ENCODE measurements around the gene CTRL. TPM values are rescaled to one million over a fixed set of nuclear protein-coding genes. Genes with fewer than 3 reads are reported as not detected.

Gene CTRL
- 0.62 TPM in 1 of 2 replicates, not detected in the other for total RNA-seq

GRCh38 chr16:67931712-67932461 is at the start of gene CTRL:
Gene CTRL, minus strand, starts transcription at chr16:67931862. Its CDS starts 10 bp downstream, at chr16:67931852.

GRCh38 chr16:67979955-67980678 is 48.5 kb upstream of the CTRL start, which contains the start of gene DPEP3:
Gene DPEP3, minus strand, starts transcription at chr16:67980499. Its CDS starts 119 bp downstream, at chr16:67980380.

GRCh38 chr16:67968400-67969253 is 37.0 kb upstream of the CTRL start, which contains the start of gene SLC12A4:
Gene SLC12A4, minus strand, starts transcription at chr16:67968637. Its CDS starts 84 bp downstream, at chr16:67968553.

GRCh38 chr16:67943619-67944504 is 12.2 kb upstream of the CTRL start, which contains the start of gene LCAT:
Gene LCAT, minus strand, starts transcription at chr16:67944120. Its CDS starts 19 bp downstream, at chr16:67944101.

GRCh38 chr16:67936124-67936879 is 4.6 kb upstream of the CTRL start, which contains the start of gene PSMB10:
Gene PSMB10, minus strand, starts transcription at chr16:67936850. Its CDS starts 101 bp downstream, at chr16:67936749.

GRCh38 chr16:67892899-67893742 is 38.5 kb downstream of the CTRL start, which contains the start of gene PSKH1:
Gene PSKH1, plus strand, starts transcription at chr16:67893254. Its CDS starts 15,496 bp downstream, at chr16:67908750.

GRCh38 chr16:67884684-67885083 is 47.0 kb downstream of the CTRL start, which contains the start of gene NRN1L:
Gene NRN1L, plus strand, starts transcription at chr16:67884885. Its CDS starts 19 bp downstream, at chr16:67884904.

Other genes with a start within 250 kb of the CTRL start
- 8.5 and 11.8 TPM in 2 replicates for gene GFOD2, start 212.5 kb downstream of the CTRL start, total RNA-seq
- gene RANBP10, start 125.3 kb downstream of the CTRL start, total RNA-seq = 5.7 and 5.8 TPM in 2 replicates
- gene TSNAXIP1, start 125.0 kb downstream of the CTRL start, total RNA-seq = 0.15 and 0.62 TPM in 2 replicates
- gene THAP11, start 89.5 kb downstream of the CTRL start, total RNA-seq = 36.1 and 45.9 TPM in 2 replicates
- gene NUTF2, start 84.9 kb downstream of the CTRL start, total RNA-seq = 65.6 and 89.6 TPM in 2 replicates
- gene CENPT, start 84.2 kb downstream of the CTRL start, total RNA-seq = 22.8 and 25.8 TPM in 2 replicates
- gene EDC4, start 58.8 kb downstream of the CTRL start, total RNA-seq = 18.2 and 35.9 TPM in 2 replicates
- gene NRN1L, start 47.0 kb downstream of the CTRL start, total RNA-seq = not detected in 2 replicates
- 21.5 and 24.1 TPM in 2 replicates for gene PSKH1, start 38.6 kb downstream of the CTRL start, total RNA-seq
- 42.9 and 45.7 TPM in 2 replicates for gene PSMB10, start 5.0 kb upstream of the CTRL start, total RNA-seq
- 8.5 and 8.9 TPM in 2 replicates for gene LCAT, start 12.3 kb upstream of the CTRL start, total RNA-seq
- 32.1 and 42.1 TPM in 2 replicates for gene SLC12A4, start 36.8 kb upstream of the CTRL start, total RNA-seq
- gene DPEP3, start 48.6 kb upstream of the CTRL start, total RNA-seq = not detected in 2 replicates
- gene DPEP2, start 67.6 kb upstream of the CTRL start, total RNA-seq = not detected in 2 replicates
- gene DPEP2NB, start 84.0 kb upstream of the CTRL start, total RNA-seq = not detected in 2 replicates
- gene DDX28, start 91.4 kb upstream of the CTRL start, total RNA-seq = 5.5 and 5.8 TPM in 2 replicates
- 4.6 and 4.9 TPM in 2 replicates for gene DUS2, start 91.4 kb upstream of the CTRL start, total RNA-seq
- gene NFATC3, start 153.5 kb upstream of the CTRL start, total RNA-seq = 15.7 and 18.8 TPM in 2 replicates

Measured in cardiac ventricle fibroblast (primary cell).